Fibroblast of skin of right biceps (primary cell): ENCODE measurements around the gene FAIM2.
A peak's percentile ranks its signal among the peaks of the same experiment; 100 is the strongest.

ENCODE experiments used
- DNase-seq: peaks from one replicate; pipeline ENCODE4 v3.0.0-alpha.2; 2013

The FAIM2 gene

GRCh38 chr12:49916129-49916919, 12.6 kb upstream of the FAIM2 start:
- DNase-seq = no peak

DNA sequence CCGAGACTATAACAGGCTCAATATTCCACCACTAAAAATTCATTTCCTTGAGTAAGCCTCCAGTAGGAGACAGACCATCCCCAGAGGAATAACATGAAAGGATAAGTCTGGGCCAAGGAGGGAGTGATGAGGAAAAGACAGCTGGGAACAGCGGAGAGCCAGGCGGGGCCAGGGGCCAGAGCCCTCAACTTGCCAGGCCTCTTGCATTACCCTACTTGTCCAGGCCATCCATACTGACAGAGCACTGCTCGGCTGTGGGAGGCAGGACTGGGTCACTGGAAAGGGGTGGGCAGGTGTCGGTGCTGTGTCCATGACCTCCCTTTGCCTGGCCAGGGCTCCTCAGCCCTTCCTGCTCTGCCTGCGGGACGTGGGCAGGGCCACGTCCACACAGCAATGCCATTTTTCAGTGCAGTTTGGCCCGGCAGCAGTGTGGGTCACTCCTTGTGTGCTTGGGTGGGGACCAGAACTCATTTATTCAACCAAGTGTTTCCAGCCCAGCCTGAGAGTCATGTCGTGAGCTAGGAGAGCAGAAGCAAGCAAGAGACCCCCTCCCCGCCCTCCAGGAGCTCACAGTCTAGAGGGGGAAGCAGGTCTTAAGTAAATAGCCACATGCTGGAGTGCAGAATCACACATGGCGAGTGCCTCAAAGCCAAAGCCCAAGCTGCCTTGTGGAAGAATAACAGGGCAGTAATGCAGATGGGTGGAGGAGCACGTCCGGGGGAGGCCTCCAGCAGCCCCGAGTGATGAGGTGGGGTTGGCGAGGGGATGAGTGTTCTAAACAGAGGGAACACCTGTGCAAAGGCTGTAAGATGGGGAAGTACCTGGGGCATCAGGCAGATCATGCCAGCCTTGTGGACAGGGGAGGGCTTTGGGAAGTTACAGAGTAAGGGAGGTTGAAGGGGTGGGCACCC, 8.9 kb upstream of the FAIM2 start:
- DNase-seq = no peak

DNA sequence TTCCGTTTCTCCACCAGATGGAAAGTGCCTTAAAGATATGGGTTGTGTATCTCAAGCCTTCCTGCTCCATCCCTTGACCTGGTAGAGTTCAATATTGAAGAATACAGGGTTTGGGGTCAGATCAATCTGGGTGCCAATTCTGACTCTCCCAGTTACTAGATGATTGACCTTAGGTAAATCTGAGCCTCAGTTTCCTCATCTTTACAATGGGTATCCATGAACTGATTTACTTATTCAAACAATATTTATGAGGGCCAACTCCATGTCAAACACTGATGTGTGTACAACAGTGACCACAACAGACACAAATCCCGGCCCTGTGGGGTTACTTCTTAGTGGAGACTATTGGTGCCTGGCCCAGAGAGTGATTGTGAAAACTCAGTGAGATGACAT, 7.5 kb upstream of the FAIM2 start:
- no peak for DNase-seq

GRCh38 chr12:49910331-49911212, 6.9 kb upstream of the FAIM2 start:
- no peak for DNase-seq

- peak; percentile 35 for DNase-seq
Measured at GRCh38 chr12:49909826-49910225, 6.1 kb upstream of the FAIM2 start.

GRCh38 chr12:49909356-49909755, 5.7 kb upstream of the FAIM2 start:
- DNase-seq = no peak

GRCh38 chr12:49907352-49907751, 3.7 kb upstream of the FAIM2 start:
- DNase-seq = peak; percentile 32

- peak; percentile 11 for DNase-seq
Measured at GRCh38 chr12:49905718-49906314, 2.1 kb upstream of the FAIM2 start.

DNA sequence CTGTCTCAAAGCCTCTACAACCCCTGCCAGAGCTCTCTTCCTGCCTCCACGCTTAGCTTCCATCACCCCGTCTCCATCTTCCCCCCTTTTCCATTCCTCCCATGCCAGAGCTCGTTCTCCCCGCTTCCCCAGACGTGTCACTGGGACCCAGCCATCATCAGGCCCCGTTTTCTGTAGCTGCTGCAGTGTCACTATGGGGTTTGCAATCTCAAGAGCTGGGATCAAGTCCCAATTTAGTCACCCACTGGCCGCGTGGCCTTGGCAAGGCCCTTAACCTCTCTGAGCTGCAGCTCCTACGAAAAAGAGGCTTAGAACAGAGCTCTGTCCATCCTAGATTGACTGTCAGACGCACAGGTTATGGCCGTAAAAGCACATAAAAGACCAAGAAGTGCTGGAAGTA, 901 bp upstream of the FAIM2 start:
- no peak for DNase-seq

DNA sequence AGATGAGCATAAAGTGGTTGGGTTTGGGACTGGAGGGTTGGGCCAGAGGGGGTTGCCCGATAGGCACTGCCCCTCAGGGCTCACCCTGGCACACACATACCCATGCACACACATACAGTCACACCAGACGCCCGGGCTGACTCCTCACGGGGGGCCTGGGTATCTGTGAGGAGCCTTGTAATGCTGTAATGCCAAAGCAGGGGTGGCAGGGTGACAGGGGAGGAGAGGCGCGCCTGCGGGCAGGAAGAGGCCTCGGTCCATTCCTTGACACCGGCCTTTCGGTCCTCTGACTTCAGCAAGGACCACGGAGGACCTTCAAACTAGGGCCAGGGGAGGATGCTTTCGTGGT, 375 bp downstream of the FAIM2 start:
- no peak for DNase-seq

- no peak for DNase-seq
Measured at GRCh38 chr12:49902399-49903350, 1.0 kb downstream of the FAIM2 start.

GRCh38 chr12:49901986-49902385, 1.7 kb downstream of the FAIM2 start:
- DNase-seq = no peak

GRCh38 chr12:49901026-49901425, 2.7 kb downstream of the FAIM2 start:
- DNase-seq = no peak

DNA sequence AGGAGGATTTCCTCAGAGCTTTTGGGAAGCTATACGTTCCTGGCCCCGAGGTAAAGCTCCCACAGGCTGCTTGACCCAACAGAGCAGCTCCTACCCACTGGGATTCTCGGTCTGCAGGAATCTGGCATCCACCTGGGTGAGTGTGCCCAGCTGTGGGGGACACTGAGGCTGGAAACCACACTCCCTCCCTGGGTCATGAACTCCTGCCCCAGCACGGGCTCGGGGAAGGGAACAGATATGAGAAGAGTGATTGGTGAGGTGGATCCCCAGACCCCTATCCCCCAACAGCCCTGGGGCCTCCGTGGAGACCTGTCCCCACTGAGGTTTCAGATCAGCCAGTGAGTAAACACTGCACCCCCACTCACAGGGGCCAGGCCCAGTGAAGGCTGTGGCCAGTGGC, 3.3 kb downstream of the FAIM2 start:
- no peak for DNase-seq

GRCh38 chr12:49899921-49900320, 3.8 kb downstream of the FAIM2 start:
- no peak for DNase-seq

DNA sequence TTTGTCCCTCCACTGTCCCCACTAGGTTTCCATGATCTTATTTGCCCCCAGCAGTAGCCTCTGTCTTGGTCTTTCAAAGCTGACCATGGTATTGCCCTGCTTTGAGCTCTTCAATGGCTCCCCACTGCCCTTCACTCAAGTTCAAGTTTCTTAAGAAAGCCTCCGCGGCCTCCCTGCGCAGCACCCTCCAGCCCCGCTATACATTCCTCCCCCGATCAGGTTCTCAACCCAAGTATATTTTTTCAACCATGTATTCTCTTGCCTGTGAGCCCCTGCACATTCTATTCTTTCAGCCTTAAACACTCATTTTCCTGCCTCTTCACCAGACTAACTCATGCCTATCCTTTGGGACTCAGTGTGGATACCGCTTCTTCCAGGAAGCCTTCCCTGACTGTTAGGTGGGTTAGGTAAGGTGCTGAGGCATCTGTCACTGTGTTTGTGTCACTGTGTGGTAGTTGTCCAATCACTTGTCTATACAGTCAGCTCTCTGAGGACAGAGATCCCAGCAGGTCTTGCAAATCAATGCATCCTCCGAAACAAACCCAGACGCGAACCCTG, 4.3 kb downstream of the FAIM2 start:
- no peak for DNase-seq

GRCh38 chr12:49897276-49897675, 6.4 kb downstream of the FAIM2 start:
- no peak for DNase-seq

DNA sequence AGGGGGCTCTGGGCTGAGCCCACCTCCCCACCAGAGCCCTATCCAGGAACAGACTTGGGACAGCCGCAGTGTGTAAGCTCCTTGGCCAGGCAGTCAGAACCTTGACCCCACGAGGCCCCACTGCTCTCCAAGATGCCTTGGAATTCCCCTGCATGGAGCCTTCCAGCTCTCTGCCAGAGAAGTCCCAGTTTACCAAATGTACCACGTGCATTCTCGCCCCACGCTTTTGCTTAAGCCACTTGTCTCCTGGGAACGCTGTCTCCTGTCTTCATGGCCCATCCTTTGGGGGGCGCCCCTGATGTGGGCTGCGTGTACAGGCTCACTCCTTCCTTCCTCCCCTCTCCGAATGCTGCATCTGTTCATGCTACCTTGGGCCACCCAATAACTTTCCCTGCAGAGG, 7.9 kb downstream of the FAIM2 start:
- no peak for DNase-seq

- no peak for DNase-seq
Measured at GRCh38 chr12:49894751-49895148, 8.9 kb downstream of the FAIM2 start.

DNA sequence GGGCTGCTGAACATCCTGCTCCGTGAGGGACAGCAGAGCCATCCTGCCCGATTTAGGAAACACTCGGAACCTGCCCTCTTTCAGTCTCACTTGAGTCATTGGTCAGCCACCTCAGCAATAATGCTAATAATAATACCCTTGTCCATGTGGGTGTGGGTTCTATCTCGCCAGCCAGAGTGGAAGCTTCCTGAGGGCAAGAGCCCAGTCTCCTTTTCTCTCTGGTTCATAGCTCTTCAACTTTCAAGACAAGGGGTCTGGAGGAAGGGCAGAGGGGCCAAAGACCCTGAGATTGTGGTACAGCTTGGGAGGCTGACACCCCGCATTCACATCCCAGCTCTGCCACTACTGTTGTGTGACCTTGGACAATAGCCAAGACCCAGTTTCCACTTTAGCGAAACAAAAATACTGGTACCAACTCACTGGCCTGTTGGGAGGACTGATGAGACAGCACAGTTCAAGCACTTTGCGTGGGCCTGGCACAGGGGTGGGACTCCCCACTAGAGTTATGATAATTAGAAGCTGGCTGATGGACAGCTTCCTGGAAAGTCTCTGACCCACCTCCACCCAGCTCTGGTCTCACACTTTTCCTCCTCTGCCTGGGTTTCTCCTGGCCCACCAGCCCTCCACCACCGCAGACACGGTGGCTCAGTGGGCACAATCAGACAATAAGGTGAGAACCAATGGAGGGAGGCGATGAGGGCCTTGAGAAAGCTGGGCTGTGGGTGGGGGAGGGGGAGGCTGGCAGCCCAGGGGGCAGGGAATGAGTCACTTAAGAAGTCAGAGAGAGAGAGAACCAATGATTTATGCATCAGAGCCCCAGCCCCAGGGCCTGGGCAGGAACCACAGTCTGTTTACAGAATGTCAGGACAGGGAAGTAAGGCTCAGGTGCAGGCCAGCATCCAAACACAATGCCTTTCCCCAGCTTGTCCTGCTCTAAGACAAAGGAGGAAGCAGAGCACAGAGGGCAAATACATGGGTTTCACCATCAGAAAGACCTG, 9.6 kb downstream of the FAIM2 start:
- peak; percentile 25 for DNase-seq
